ACC112 (cell line): ENCODE data around the gene CD6.

ENCODE experiments used
- H2AFZ ChIP-seq: fragments of 200-600 bp; sonication (generic); one replicate; pipeline ENCODE4 v1.6.0; 2017; ENCODE audit warnings: antibody characterized with exemption, low read length; ENCODE audit not compliant: unreplicated experiment
- H3K27ac ChIP-seq: fragments of 200-600 bp; sonication (generic); 2 replicates; pipeline ENCODE4 v1.5.1; 2014; ENCODE audit warnings: low read depth, mild to moderate bottlenecking, antibody characterized with exemption, low read length, moderate library complexity
- H3K27me3 ChIP-seq: fragments of 200-600 bp; sonication (generic); 2 replicates; pipeline ENCODE4 v1.6.1; 2014; ENCODE audit warnings: mild to moderate bottlenecking, antibody characterized with exemption, low read length, moderate library complexity, mixed read lengths; ENCODE audit not compliant: insufficient read depth
- H3K36me3 ChIP-seq: fragments of 200-600 bp; sonication (generic); 2 replicates; pipeline ENCODE4 v1.6.1; 2016; ENCODE audit warnings: mild to moderate bottlenecking, antibody characterized with exemption, low read length, moderate library complexity, mixed read lengths; ENCODE audit not compliant: insufficient read depth
- H3K4me1 ChIP-seq: fragments of 200-600 bp; sonication (generic); one replicate; pipeline ENCODE4 v1.6.1; 2016; ENCODE audit warnings: low read length, mixed read lengths; ENCODE audit not compliant: insufficient read depth, unreplicated experiment, control insufficient read depth
- H3K4me3 ChIP-seq: fragments of 200-600 bp; sonication (generic); 2 replicates; pipeline ENCODE4 v1.5.1; 2014; ENCODE audit warnings: mild to moderate bottlenecking, low read depth, low read length
- H3K79me2 ChIP-seq: fragments of 200-600 bp; sonication (generic); one replicate; pipeline ENCODE4 v1.6.0; 2016; ENCODE audit warnings: low read length; ENCODE audit not compliant: control insufficient read depth, unreplicated experiment, insufficient read depth

CD6 gene

GRCh38 chr11:61067782-61068446 lies 96.4 kb downstream of the CD6 start:
- no peak overlapping the region for H3K27ac ChIP-seq
- no peaks in the 10 kb centered on the region for H3K4me1 ChIP-seq

DNA sequence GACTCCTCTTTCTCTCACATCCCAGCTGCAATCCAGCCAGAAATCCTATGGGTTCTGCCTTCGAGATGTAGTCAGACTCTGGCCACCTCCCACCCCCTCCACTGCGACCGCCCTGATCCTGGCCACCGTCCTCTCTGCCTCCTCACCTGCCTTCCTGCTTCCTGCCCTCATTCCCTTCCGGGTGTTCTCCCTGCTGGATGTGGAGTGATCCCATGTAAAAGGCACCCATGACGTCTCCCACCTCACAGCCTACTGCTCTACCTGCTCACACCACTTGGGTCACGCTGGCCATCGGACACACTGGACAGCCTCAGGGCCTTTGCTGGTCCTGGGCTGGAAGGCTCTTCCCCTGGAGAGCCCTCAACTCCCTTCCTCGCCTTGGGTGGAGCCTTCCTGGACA lies 97.1 kb downstream of the CD6 start:
- H3K4me3 ChIP-seq: no peak overlapping the region
- H2AFZ ChIP-seq: no peak overlapping the region
- H3K4me1 ChIP-seq: no peaks in the 10 kb centered on the region
- 0 out of 2 replicates have a peak, but pooled peaks cover 5% of the 10 kb centered on the region for H3K27me3 ChIP-seq
- no peaks in the 10 kb centered on the region for H3K79me2 ChIP-seq
- no peaks in the 10 kb centered on the region for H3K36me3 ChIP-seq
- no peak overlapping the region for H3K27ac ChIP-seq

More at GRCh38 chr11:61067782-61068446, 96.4 kb downstream of the CD6 start:
- H3K36me3 ChIP-seq: no peaks in the 10 kb centered on the region
- H3K4me3 ChIP-seq: no peak overlapping the region
- 0 out of 2 replicates have a peak, but pooled peaks cover 5% of the 10 kb centered on the region for H3K27me3 ChIP-seq
- no peaks in the 10 kb centered on the region for H3K79me2 ChIP-seq
- no peak overlapping the region for H2AFZ ChIP-seq

- no peaks in the 10 kb centered on the region for H3K4me1 ChIP-seq
- no peaks in the 10 kb centered on the region for H3K79me2 ChIP-seq
- no peaks in the 10 kb centered on the region for H3K36me3 ChIP-seq
- no peak overlapping the region for H3K4me3 ChIP-seq
- no peak overlapping the region for H3K27ac ChIP-seq
- H2AFZ ChIP-seq: no peak overlapping the region
- H3K27me3 ChIP-seq: 0 out of 2 replicates have a peak, but pooled peaks cover 5% of the 10 kb centered on the region
These were observed 97.9 kb downstream of the CD6 start for GRCh38 chr11:61069427-61069826.
